ENCODE results near the gene FKBP2. TPM values are rescaled to one million over a fixed set of nuclear protein-coding genes. Genes with fewer than 3 reads are reported as not detected.

FKBP2 gene
- total RNA-seq, 1 experiment from 2014 or later, result 57.2 TPM

- ChIA-PET CTCF (interaction anchor here (1.2 kb wide), 1 partner anchor 55 kb away, joined by 3 read pairs; no protein-coding TSS in a partner anchor), POLR2A (no interaction called here)
- no peaks in the 10 kb centered on the region; the same call in 1 of the 2 replicates for H3K4me1 Mint-ChIP-seq
- H3K4me3 Mint-ChIP-seq, result no peak overlapping the region
- DNase-seq (ENCODE audit: low spot score) (no peak), ATAC-seq (no peak)
- no peaks in the 10 kb centered on the region for H3K27me3 Mint-ChIP-seq (ENCODE audit: low read depth)
- no peak for TF ChIP-seq CREB1 (CRISPR knock-in tag; IDR thresholded peaks at IDR 0.05)
- TF ChIP-seq TEAD4 (CRISPR knock-in tag; IDR thresholded peaks at IDR 0.05), result no peak
- no peak overlapping the region; the same call in 1 of the 2 replicates for H3K27ac Mint-ChIP-seq
- peaks cover 37% of the 10 kb centered on the region for H3K36me3 Mint-ChIP-seq
- no peaks in the 10 kb centered on the region for H3K9me3 Mint-ChIP-seq
These were observed 18.7 kb downstream of the FKBP2 start for GRCh38 chr11:64259533-64260067.

DNA sequence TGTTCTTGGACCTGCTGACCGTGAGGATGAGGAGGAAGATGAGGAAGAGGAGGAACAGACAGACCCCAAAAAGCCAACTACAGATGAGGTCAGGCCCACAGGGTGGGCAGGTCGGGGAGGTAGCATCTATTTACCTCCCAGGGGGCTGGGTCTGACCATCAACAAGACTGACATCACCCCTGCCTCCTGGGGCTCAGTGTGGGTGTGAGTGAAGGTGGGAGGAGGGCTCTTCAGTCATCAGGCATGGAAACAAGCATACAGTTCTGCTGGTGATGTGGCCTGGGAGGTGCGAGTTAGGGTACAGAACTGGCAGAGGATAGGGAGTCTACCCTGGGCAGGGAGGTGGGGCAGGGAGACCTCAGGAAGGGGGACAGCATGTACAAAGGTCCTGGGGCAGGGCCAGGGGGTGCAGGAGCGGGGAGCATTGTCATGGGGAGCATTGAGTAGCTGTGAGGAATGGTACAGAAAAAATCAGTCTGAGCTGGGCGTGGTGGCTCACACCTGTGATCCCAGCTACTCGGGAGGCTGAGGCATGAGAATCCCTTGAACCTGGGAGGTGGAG is 19.3 kb downstream of the FKBP2 start:
- ChIA-PET POLR2A (no interaction called here), CTCF (interaction anchor here (1.5 kb wide), 1 partner anchor 10 kb away, joined by 4 read pairs; no protein-coding TSS in a partner anchor)
- Mint-ChIP-seq H3K4me1 (no peaks in the 10 kb centered on the region; the same call in 1 of the 2 replicates), H3K36me3 (peaks cover 37% of the 10 kb centered on the region), H3K4me3 (no peak overlapping the region), H3K9me3 (no peaks in the 10 kb centered on the region), H3K27ac (no peak overlapping the region), H3K27me3 (ENCODE audit: low read depth) (no peaks in the 10 kb centered on the region)
- TF ChIP-seq, protein P1, sequence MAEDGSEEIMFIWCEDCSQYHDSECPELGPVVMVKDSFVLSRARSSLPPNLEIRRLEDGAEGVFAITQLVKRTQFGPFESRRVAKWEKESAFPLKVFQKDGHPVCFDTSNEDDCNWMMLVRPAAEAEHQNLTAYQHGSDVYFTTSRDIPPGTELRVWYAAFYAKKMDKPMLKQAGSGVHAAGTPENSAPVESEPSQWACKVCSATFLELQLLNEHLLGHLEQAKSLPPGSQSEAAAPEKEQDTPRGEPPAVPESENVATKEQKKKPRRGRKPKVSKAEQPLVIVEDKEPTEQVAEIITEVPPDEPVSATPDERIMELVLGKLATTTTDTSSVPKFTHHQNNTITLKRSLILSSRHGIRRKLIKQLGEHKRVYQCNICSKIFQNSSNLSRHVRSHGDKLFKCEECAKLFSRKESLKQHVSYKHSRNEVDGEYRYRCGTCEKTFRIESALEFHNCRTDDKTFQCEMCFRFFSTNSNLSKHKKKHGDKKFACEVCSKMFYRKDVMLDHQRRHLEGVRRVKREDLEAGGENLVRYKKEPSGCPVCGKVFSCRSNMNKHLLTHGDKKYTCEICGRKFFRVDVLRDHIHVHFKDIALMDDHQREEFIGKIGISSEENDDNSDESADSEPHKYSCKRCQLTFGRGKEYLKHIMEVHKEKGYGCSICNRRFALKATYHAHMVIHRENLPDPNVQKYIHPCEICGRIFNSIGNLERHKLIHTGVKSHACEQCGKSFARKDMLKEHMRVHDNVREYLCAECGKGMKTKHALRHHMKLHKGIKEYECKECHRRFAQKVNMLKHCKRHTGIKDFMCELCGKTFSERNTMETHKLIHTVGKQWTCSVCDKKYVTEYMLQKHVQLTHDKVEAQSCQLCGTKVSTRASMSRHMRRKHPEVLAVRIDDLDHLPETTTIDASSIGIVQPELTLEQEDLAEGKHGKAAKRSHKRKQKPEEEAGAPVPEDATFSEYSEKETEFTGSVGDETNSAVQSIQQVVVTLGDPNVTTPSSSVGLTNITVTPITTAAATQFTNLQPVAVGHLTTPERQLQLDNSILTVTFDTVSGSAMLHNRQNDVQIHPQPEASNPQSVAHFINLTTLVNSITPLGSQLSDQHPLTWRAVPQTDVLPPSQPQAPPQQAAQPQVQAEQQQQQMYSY (CRISPR knock-in tag; IDR thresholded peaks at IDR 0.05), result no peak
- TF ChIP-seq FOXP4 (CRISPR knock-in tag; IDR thresholded peaks at IDR 0.05) (no peak), JUN (CRISPR knock-in tag; IDR thresholded peaks at IDR 0.05) (no peak), JAZF1 (CRISPR knock-in tag; IDR thresholded peaks at IDR 0.05) (no peak), MAX (CRISPR knock-in tag; IDR thresholded peaks at IDR 0.05) (no peak), RORB (CRISPR knock-in tag; IDR thresholded peaks at IDR 0.05) (no peak), NR3C1 (CRISPR knock-in tag; conservative IDR thresholded peaks at IDR 0.05; ENCODE audit: low read depth) (no peak)
- TF ChIP-seq, protein P2, sequence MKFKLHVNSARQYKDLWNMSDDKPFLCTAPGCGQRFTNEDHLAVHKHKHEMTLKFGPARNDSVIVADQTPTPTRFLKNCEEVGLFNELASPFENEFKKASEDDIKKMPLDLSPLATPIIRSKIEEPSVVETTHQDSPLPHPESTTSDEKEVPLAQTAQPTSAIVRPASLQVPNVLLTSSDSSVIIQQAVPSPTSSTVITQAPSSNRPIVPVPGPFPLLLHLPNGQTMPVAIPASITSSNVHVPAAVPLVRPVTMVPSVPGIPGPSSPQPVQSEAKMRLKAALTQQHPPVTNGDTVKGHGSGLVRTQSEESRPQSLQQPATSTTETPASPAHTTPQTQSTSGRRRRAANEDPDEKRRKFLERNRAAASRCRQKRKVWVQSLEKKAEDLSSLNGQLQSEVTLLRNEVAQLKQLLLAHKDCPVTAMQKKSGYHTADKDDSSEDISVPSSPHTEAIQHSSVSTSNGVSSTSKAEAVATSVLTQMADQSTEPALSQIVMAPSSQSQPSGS (CRISPR knock-in tag; IDR thresholded peaks at IDR 0.05; ENCODE audit: borderline replicate concordance, low read depth), result no peak
- DNase-seq (ENCODE audit: low spot score) (no peak), ATAC-seq (no peak)

DNA sequence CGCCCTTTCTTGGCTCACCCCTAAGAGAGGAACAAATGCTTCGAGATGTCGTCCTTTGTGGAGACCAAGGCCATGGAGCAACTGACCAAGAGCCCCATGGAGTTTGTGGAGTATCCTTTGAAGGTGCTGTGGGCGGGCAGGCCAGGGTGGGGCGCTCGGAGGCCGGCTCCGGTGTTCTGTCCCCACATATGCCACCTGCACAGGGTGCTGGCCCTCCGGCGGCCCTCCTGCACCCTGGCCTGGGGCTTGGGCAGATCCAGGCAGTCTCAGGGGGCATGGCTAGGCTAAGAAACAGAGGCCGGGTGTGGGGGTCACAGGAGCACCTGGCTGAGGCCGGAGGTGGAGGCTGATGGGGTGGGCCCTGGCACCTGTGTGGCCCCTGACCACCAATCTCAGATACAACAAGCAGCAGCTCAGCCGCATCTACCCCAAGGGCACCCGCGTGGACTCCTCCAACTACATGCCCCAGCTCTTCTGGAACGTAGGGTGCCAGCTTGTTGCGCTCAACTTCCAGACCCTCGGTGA is 20.7 kb downstream of the FKBP2 start:
- no peak for ATAC-seq
- CTCF ChIA-PET, result interaction anchor here (1.5 kb wide), 1 partner anchor 11 kb away, joined by 4 read pairs; no protein-coding TSS in a partner anchor
- POLR2A ChIA-PET, result interaction anchor here (1.0 kb wide), 1 partner anchor 9 kb away, joined by 3 read pairs; no protein-coding TSS in a partner anchor
- Mint-ChIP-seq H3K4me1 (no peaks in the 10 kb centered on the region; the same call in 1 of the 2 replicates), H3K4me3 (no peak overlapping the region), H3K9me3 (no peaks in the 10 kb centered on the region), H3K36me3 (peaks cover 45% of the 10 kb centered on the region), H3K27me3 (ENCODE audit: low read depth) (no peaks in the 10 kb centered on the region), H3K27ac (no peak overlapping the region)
- DNase-seq (ENCODE audit: low spot score), result no peak
- no peak for TF ChIP-seq ZNF219 (CRISPR knock-in tag; IDR thresholded peaks at IDR 0.05; ENCODE audit: borderline replicate concordance)
- TF ChIP-seq, protein P3, sequence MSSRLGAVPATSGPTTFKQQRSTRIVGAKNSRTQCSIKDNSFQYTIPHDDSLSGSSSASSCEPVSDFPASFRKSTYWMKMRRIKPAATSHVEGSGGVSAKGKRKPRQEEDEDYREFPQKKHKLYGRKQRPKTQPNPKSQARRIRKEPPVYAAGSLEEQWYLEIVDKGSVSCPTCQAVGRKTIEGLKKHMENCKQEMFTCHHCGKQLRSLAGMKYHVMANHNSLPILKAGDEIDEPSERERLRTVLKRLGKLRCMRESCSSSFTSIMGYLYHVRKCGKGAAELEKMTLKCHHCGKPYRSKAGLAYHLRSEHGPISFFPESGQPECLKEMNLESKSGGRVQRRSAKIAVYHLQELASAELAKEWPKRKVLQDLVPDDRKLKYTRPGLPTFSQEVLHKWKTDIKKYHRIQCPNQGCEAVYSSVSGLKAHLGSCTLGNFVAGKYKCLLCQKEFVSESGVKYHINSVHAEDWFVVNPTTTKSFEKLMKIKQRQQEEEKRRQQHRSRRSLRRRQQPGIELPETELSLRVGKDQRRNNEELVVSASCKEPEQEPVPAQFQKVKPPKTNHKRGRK (CRISPR knock-in tag; IDR thresholded peaks at IDR 0.05; ENCODE audit: borderline replicate concordance), result no peak
- TF ChIP-seq ZNF671 (CRISPR knock-in tag; IDR thresholded peaks at IDR 0.05), result no peak
- TF ChIP-seq TEAD4 (CRISPR knock-in tag; IDR thresholded peaks at IDR 0.05), result no peak
- TF ChIP-seq FOXK1 (CRISPR knock-in tag; IDR thresholded peaks at IDR 0.05), result no peak
- TF ChIP-seq, protein P4, sequence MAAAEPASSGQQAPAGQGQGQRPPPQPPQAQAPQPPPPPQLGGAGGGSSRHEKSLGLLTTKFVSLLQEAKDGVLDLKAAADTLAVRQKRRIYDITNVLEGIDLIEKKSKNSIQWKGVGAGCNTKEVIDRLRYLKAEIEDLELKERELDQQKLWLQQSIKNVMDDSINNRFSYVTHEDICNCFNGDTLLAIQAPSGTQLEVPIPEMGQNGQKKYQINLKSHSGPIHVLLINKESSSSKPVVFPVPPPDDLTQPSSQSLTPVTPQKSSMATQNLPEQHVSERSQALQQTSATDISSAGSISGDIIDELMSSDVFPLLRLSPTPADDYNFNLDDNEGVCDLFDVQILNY (CRISPR knock-in tag; IDR thresholded peaks at IDR 0.05), result no peak
- no peak for TF ChIP-seq IRF2 (CRISPR knock-in tag; IDR thresholded peaks at IDR 0.05; ENCODE audit: borderline replicate concordance, low read depth)
- TF ChIP-seq, protein P1 (CRISPR knock-in tag; IDR thresholded peaks at IDR 0.05), result no peak

All from WTC11 (cell line).